HepG2 (cell line): ENCODE measurements around the gene MAP2K7. TPM values are rescaled to one million over a fixed set of nuclear protein-coding genes. Genes with fewer than 3 reads are reported as not detected.

Experiments
- ARNT2 ChIP-seq: sonication (generic); formaldehyde crosslinking; IDR thresholded peaks from 2 replicates; pipeline ENCODE4 v1.8.0; 2022; ENCODE audit warnings: mild to moderate bottlenecking, low read depth, missing genetic modification reagents, moderate library complexity
- DZIP1 ChIP-seq: sonication (generic); formaldehyde crosslinking; IDR thresholded peaks from 2 replicates; pipeline ENCODE4 v1.5.0; 2020; ENCODE audit warnings: mild to moderate bottlenecking, missing genetic modification reagents
- ELF4 ChIP-seq: sonication (generic); formaldehyde crosslinking; IDR thresholded peaks from 2 replicates; pipeline ENCODE4 v1.5.0; 2020; ENCODE audit warnings: missing genetic modification reagents, mild to moderate bottlenecking, moderate library complexity, borderline replicate concordance
- ETV6 ChIP-seq: sonication (generic); formaldehyde crosslinking; conservative IDR thresholded peaks from 2 replicates; pipeline ENCODE4 v1.4.0; 2020; ENCODE audit warnings: missing genetic modification reagents
- FOXO4 ChIP-seq: sonication (generic); formaldehyde crosslinking; conservative IDR thresholded peaks from 2 replicates; pipeline ENCODE4 v1.8.1; 2023; ENCODE audit warnings: missing genetic modification reagents
- IKZF1 ChIP-seq: fragments of 450-650 bp; IDR thresholded peaks from 2 replicates; pipeline ENCODE4 v1.7.1; 2016
- IKZF5 ChIP-seq: IDR thresholded peaks from 2 replicates; pipeline ENCODE4 v1.6.1; 2018; ENCODE audit warnings: missing genetic modification reagents, mild to moderate bottlenecking, missing compliant biosample characterization
- RAD21 ChIP-seq: fragments of 450-650 bp; formaldehyde crosslinking; IDR thresholded peaks from 2 replicates; pipeline ENCODE4 v1.5.0; 2020; ENCODE audit warnings: mild to moderate bottlenecking
- SIX1 ChIP-seq: sonication (generic); formaldehyde crosslinking; IDR thresholded peaks from 2 replicates; pipeline ENCODE4 v1.4.0; 2020; ENCODE audit warnings: missing genetic modification reagents, borderline replicate concordance
- SMC3 ChIP-seq: IDR thresholded peaks from 2 replicates; pipeline ENCODE4 v1.6.1; 2011; ENCODE audit warnings: low read length, improper control_type of control experiment
- SOX6 ChIP-seq, 2 experiments: fragments of 450-650 bp in 1 of 2; sonication (generic) in 1 of 2; formaldehyde crosslinking in 1 of 2; IDR thresholded peaks; 2 replicates each; pipeline versions ENCODE4 v1.4.0 to v1.6.1; 2017 to 2020; ENCODE audit warnings: antibody characterized with exemption in 1 of 2, mild to moderate bottlenecking in 1 of 2, missing genetic modification reagents in 1 of 2
- TOE1 ChIP-seq: sonication (generic); formaldehyde crosslinking; IDR thresholded peaks from 2 replicates; pipeline ENCODE4 v1.4.0; 2020; ENCODE audit warnings: mild to moderate bottlenecking, missing genetic modification reagents
- ZBTB7A ChIP-seq: sonication (generic); formaldehyde crosslinking; IDR thresholded peaks from 2 replicates; pipeline ENCODE4 v1.8.0; 2022; ENCODE audit warnings: mild to moderate bottlenecking, missing genetic modification reagents
- ZFP36 ChIP-seq: fragments of 150-350 bp; IDR thresholded peaks from 2 replicates; pipeline ENCODE4 v1.6.1; 2018; ENCODE audit warnings: borderline replicate concordance, low read length, low read depth; ENCODE audit not compliant: partially characterized antibody
- ZNF20 ChIP-seq: sonication (generic); formaldehyde crosslinking; IDR thresholded peaks from 2 replicates; pipeline ENCODE4 v1.4.0; 2020; ENCODE audit warnings: mild to moderate bottlenecking, moderate library complexity, missing genetic modification reagents
- ZNF333 ChIP-seq: sonication (generic); formaldehyde crosslinking; IDR thresholded peaks from 2 replicates; pipeline ENCODE4 v1.4.0; 2020; ENCODE audit warnings: mild to moderate bottlenecking, missing genetic modification reagents, borderline replicate concordance
- ZNF354B ChIP-seq: sonication (generic); formaldehyde crosslinking; IDR thresholded peaks from 2 replicates; pipeline ENCODE4 v1.8.0; 2022; ENCODE audit warnings: mild to moderate bottlenecking, missing genetic modification reagents
- ZNF441 ChIP-seq: sonication (generic); formaldehyde crosslinking; IDR thresholded peaks from 2 replicates; pipeline ENCODE4 v1.7.0; 2021; ENCODE audit warnings: missing genetic modification reagents, borderline replicate concordance
- ZNF468 ChIP-seq: sonication (generic); formaldehyde crosslinking; IDR thresholded peaks from 2 replicates; pipeline ENCODE4 v1.8.0; 2022; ENCODE audit warnings: mild to moderate bottlenecking, moderate library complexity, missing genetic modification reagents
- ZNF713 ChIP-seq: sonication (generic); formaldehyde crosslinking; IDR thresholded peaks from 2 replicates; pipeline ENCODE4 v1.4.0; 2020; ENCODE audit warnings: mild to moderate bottlenecking, missing genetic modification reagents
- polyA plus RNA-seq, 8 experiments: library from polyadenylated mRNA; depleted of rRNA in 3 of 8; stranded (reverse) in 7 of 8; unstranded in 1 of 8; fragments of >200 nt; fragmentation: Illumina TruSeq in 4 of 8; extraction: Trizol in 4 of 8; gene quantifications; 2 replicates each; pipeline versions ENCODE4 v1.2.1 to v1.2.3, GENCODE V29; 2011 to 2016; ENCODE audit warnings: low read depth in 4 of 8, missing spikeins in 1 of 8, mixed read lengths in 1 of 8; ENCODE audit not compliant: insufficient read depth in 1 of 8
- total RNA-seq, 5 experiments: library from RNA; depleted of rRNA; stranded (reverse); fragments of >200 nt; fragmentation: Illumina TruSeq; extraction: Trizol; gene quantifications; 2 replicates each; pipeline ENCODE4 v1.2.3, GENCODE V29; 2016; ENCODE audit warnings: low read depth in 1 of 5
- TF ChIP-seq, protein P1 (sequence below), 2 experiments: sonication (generic) in 1 of 2; formaldehyde crosslinking in 1 of 2; IDR thresholded peaks; 2 replicates each; pipeline versions ENCODE4 v1.4.0 to v1.6.1; 2018 to 2020; ENCODE audit warnings: missing genetic modification reagents in 2 of 2, borderline replicate concordance in 1 of 2, low read depth in 1 of 2, mild to moderate bottlenecking in 1 of 2, missing biosample characterization in 1 of 2

Gene MAP2K7
- total and polyA plus RNA-seq, 2 of the 13 experiments (the other 11 are each of a cell fraction or from before 2014, with no cell fraction given) = 9.0 to 10.8 TPM

DNA sequence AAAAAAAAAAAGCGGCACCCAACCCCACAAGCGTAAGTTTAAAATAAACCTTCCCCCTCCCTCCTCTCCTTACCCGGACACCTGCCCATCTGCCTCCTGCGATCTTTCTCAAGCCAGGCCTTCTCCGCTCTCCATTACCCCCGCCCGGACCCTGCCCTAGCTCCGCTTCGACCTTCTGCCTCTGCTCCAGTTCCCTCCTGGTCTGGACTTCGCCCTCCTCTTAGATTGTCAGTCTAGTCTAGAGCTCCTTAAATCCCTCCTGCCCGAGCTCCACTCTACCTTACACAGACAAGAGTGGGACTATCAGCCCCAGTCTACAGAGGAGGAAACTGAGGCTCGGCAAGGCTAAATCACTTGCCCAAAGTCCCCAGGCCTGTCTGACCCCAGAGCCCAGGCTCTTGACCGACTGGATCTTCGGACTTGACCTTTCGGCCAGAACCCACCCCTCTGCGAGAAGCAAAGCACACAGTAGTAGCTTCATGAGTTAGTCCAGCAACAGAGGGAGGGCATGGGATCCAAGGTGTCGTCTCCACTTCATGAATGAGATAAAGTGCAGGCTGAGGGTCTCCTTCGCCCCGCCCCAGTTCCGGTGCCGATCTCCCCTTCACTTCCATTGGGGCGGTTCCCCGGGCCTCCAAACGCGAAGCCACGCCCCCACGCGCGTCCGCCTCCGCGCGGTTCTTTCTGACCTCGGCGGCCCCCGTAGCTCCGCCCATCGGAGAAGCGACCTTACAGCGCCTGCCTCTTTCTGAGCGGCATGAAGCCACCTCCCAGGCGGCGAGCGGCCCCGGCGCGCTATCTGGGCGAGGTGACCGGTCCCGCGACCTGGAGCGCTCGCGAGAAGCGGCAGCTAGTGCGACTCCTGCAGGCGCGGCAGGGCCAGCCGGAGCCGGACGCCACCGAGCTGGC is 16.2 kb downstream of the MAP2K7 start, which contains the start of gene SNAPC2 (continued):
- TF ChIP-seq ZNF354B (CRISPR knock-in tag) (no peak), ARNT2 (peak; percentile 70; the same call in 1 of the 2 replicates), ZNF713 (no peak), ZNF441 (CRISPR knock-in tag) (peak; percentile 55; the same call in 1 of the 2 replicates), RAD21 (CRISPR knock-in tag) (peak; percentile 55), ETV6 (CRISPR knock-in tag) (no peak), ZNF333 (no peak), ZFP36 (no peak), FOXO4 (CRISPR knock-in tag) (no peak), SMC3 (no peak), DZIP1 (CRISPR knock-in tag) (no peak), SOX6 (IDR thresholded peaks at IDR 0.05) (no peak), SOX6 (CRISPR knock-in tag; IDR thresholded peaks at IDR 0.05) (no peak; the same call in 1 of the 2 replicates), ZBTB7A (CRISPR knock-in tag) (peak; percentile 71; the same call in 1 of the 2 replicates), TOE1 (CRISPR knock-in tag) (no peak), ELF4 (CRISPR knock-in tag) (peak; percentile 41; the same call in 1 of the 2 replicates), IKZF5 (peak; percentile 74; the same call in 1 of the 2 replicates), IKZF1 (no peak), ZNF468 (CRISPR knock-in tag) (no peak), ZNF20 (no peak), SIX1 (CRISPR knock-in tag) (peak; percentile 58; the same call in 1 of the 2 replicates)
- TF ChIP-seq, protein P1, sequence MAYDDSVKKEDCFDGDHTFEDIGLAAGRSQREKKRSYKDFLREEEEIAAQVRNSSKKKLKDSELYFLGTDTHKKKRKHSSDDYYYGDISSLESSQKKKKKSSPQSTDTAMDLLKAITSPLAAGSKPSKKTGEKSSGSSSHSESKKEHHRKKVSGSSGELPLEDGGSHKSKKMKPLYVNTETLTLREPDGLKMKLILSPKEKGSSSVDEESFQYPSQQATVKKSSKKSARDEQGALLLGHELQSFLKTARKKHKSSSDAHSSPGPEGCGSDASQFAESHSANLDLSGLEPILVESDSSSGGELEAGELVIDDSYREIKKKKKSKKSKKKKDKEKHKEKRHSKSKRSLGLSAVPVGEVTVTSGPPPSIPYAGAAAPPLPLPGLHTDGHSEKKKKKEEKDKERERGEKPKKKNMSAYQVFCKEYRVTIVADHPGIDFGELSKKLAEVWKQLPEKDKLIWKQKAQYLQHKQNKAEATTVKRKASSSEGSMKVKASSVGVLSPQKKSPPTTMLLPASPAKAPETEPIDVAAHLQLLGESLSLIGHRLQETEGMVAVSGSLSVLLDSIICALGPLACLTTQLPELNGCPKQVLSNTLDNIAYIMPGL (CRISPR knock-in tag; IDR thresholded peaks at IDR 0.05; ENCODE audit: borderline replicate concordance in 1 of 2, low read depth in 1 of 2) = peak; percentile 72 to 75; a peak in 3 of 4 replicates
